ENCODE measurements around the gene LSM5. TPM values are rescaled to one million over a fixed set of nuclear protein-coding genes. Genes with fewer than 3 reads are reported as not detected.

Gene LSM5
- total and polyA plus RNA-seq, 2 of the 4 experiments (the other 2 are of a cell fraction): 5.0 to 26.5 TPM

DNA sequence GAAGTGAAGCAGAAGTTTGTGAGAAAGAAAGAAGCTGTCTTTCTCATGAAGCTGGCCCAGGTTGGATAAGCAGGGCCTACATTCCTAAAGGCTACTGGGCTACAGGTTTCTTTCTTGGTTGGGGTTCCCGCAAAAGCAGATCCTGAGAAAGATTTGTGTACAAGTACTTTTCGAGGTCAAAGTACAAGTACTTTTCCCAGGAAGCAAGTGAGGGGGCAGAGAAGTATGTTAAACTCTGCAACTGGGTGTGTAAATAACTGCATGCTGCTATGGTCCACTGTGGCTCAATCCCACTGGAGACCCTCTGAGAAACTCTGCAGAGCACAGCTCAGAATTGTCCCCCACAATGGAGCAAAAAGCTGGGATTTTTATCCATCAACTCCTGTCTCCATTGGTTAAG lies 28.7 kb downstream of the LSM5 start:
- dilution Hi-C loops (cut with HindIII; ENCODE audit: low sequenced_read_pairs, unreplicated experiment): no loop called here
- in situ Hi-C loops (cut with MboI; ENCODE audit: low sequenced_read_pairs): no loop called here
- Histone ChIP-seq H3K9ac (ENCODE audit: low read depth, low read length) (no peak overlapping the region), H3K23ac (ENCODE audit: low read depth, low read length) (no peak overlapping the region), H3K36me3 (ENCODE audit: control insufficient read depth, insufficient read depth, low read length) (no peaks in the 10 kb centered on the region), H2BK15ac (ENCODE audit: low read depth, low read length) (no peak overlapping the region), H2AK5ac (ENCODE audit: low read depth, low read length) (no peak overlapping the region), H3K79me1 (ENCODE audit: low read depth in 1 of 2, low read length in 2 of 2) (no peaks in the 10 kb centered on the region), H3K4me2 (ENCODE audit: low read depth, low read length) (no peak overlapping the region), H2BK5ac (ENCODE audit: low read depth, low read length, poor library complexity, severe bottlenecking) (no peak overlapping the region), H2BK20ac (ENCODE audit: low read depth, low read length) (no peak overlapping the region), H4K5ac (ENCODE audit: low read depth, low read length) (no peak overlapping the region), H4K20me1 (ENCODE audit: insufficient read depth, low read length) (no peaks in the 10 kb centered on the region), H3K18ac (ENCODE audit: low read depth, low read length) (no peak overlapping the region), H4K8ac (ENCODE audit: low read depth in 2 of 2, low read length in 2 of 2) (no peak overlapping the region), H3K27me3 (ENCODE audit: control insufficient read depth, insufficient read depth, low read length) (no peaks in the 10 kb centered on the region), H3K4me1 (ENCODE audit: control insufficient read depth, insufficient read depth, low read length) (no peaks in the 10 kb centered on the region), H3K9me3 (ENCODE audit: control insufficient read depth, insufficient read depth, low read length) (no peaks in the 10 kb centered on the region), H3K9me1 (ENCODE audit: insufficient read depth, low read length) (no peaks in the 10 kb centered on the region), H3K14ac (replicated peaks; ENCODE audit: low read depth, low read length) (no peak overlapping the region), H2BK120ac (ENCODE audit: low read depth, low read length) (no peak overlapping the region), H3K56ac (ENCODE audit: extremely low read depth, insufficient read depth, low read length) (no peak overlapping the region), H3K4ac (ENCODE audit: low read depth, low read length) (no peak overlapping the region), H2AFZ (replicated peaks; ENCODE audit: low read length, poor library complexity) (no peak overlapping the region), H3K27ac (ENCODE audit: insufficient read depth, low read length) (no peak overlapping the region), H4K91ac (ENCODE audit: insufficient read depth, low read depth, low read length) (no peak overlapping the region), H3K4me3 (ENCODE audit: insufficient read depth, low read depth, low read length) (no peak overlapping the region), H2AK9ac (replicated peaks; ENCODE audit: low read depth, low read length, poor library complexity) (no peak overlapping the region)
- BruUV-seq (replicated peaks): no TSS peak
- TF ChIP-seq RCOR1 (IDR thresholded peaks at IDR 0.05; ENCODE audit: insufficient replicate concordance, low read length) (no peak), CHD1 (IDR thresholded peaks at IDR 0.05; ENCODE audit: low read depth, low read length) (no peak), FOS (IDR thresholded peaks at IDR 0.05; ENCODE audit: low read depth, low read length) (no peak)
- no peak for ATAC-seq (ENCODE audit: low read depth)
- intact Hi-C loops (cut with micrococcal nuclease): no loop called here
- ChIA-PET CTCF (no interaction called here), POLR2A (ENCODE audit: unreplicated experiment) (no interaction called here)
- no peak for DNase-seq
- no CpG with 5 or more reads among the region's 2 CpGs for WGBS, 2 experiments (ENCODE audit: extremely low coverage in 2 of 2, insufficient read length in 1 of 2)
